SKM-1 (cell line): ENCODE measurements around the gene IGSF21.

Experiments used
- DNase-seq: peaks from one replicate; lab custom pipeline; 2025; ENCODE audit not compliant: unreplicated experiment; lab: John Stamatoyannopoulos, UW

IGSF21 gene

DNA sequence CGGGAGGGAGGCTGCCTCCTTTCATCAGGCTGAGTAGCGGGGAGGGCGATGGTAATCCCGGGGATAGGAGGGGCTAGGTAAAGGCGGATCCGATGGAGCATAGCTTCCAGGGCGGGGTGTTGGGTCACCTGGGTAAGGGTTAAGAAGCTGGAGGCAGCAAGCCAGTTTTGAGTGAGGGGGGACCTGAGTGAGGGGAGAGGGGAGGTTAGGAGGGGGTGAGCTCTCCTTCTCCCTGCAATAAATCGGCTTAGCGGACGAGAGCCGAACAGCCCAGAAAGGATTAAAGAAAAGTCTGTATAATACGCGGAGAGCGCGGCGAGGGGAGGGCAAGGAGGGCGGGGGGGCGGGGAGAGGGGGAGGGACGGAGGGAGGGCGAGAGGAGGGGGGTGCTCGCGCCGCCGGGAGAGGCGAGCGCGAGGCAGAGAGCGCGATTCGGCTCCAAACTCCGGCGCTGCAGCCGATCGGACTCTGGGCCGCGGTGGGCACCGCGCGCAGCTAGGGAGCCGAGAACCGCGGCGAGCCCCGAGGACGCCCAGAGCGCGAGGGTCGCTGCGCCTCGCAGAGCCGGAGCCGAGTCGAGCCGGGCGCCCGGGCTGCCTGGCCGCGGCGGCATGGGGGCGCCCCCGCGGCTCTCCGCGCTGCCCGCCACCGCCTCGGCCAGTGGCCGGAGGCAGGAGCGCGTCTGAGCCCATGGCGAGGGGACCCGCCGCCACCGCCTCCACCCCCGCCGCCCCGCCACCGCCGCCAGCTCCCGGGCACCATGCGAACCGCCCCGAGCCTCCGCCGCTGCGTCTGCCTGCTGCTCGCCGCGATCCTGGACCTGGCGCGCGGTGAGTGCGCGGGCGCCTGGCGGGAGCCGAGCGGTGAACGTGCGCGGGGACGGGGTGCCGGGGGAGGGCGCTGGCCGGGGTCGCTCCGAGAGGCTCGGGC lies at the start of gene IGSF21:
TSS of gene IGSF21 (plus strand) at position 430 of the 930 bp plus-strand sequence. CDS start at position 761, 331 bp downstream.
- DNase-seq, result no peak

DNA sequence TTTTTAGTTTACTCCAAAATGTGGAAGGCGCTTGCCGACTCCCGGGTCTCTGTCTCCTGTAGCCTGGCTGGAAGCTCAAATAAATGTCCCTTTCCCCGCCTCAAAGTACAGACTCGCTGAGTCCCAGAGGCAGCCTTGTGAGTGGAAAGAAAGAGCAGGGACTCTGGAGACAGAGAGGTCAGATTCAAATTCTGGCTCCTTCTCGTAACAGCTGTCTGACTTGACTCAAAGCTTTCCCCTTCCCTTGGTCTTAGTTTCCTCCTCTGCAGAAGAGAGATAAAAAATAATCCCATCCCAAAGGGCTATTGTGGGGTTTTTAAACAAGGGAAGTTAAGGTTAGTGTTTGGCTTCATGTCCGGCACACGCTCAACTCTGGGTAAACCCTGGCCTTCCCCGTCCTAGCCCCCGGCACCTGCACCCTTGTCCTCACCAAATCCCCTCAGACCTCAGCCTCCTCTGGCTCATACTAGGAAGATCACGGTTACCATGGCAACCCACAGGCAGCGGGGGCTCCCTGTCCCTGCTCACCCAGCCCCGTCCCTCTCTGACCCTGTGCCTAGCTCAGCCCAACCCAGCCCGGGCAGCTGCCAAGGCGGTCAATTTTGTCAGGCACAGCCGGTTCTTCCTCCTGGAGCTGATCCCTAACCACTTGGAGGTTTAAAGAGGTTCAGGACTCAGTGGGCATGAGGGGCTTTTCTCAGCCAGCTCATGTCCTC lies 49.2 kb upstream of the IGSF21 start:
- DNase-seq, result no peak

GRCh38 chr1:18058981-18059605 lies 48.5 kb upstream of the IGSF21 start:
- no peak for DNase-seq

- no peak for DNase-seq
These were observed 47.2 kb upstream of the IGSF21 start for GRCh38 chr1:18060366-18060765.

- no peak for DNase-seq
These were observed 45.4 kb upstream of the IGSF21 start for GRCh38 chr1:18062185-18062584.

DNA sequence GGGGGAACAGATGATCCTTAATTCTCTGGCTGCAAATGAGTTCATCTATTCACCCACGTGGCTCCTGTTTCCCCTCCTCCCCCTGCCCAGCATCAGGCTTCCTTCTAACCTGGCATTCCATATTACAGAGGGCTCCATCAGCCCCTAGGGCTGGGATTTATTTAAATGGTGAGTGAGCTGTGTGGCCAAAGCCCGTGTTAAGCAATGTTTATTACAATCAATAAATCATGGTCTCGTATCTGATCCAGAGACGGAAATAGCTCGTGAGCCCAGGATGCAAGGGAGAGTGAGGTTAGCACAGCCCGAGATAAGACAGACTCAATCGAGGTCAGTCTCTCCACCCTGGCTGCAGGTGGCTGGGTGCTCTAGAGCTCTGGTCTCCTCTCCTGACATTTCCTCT lies 43.1 kb upstream of the IGSF21 start:
- DNase-seq, result no peak

DNA sequence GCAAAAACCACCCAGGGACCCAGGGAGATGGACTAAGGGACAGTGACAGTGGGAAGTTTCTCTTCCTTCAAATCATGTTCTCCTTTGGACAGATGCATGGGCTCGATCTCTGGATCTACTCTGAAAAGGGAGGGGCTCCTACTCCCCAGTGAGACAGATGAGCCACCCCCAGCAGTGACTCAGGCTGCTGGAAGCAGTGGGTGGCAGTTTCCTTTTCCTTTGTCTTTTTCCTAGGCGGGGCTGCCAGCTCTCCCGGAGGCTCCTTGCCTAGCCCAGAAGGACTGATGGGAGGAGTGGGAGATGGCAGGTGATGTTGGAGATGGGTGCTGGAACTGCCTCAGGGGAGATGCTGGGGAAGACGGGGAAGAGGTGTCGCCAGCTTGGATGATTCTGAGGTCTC lies 41.0 kb upstream of the IGSF21 start:
- no peak for DNase-seq

- DNase-seq, result no peak
These were observed 37.7 kb upstream of the IGSF21 start for GRCh38 chr1:18069903-18070302.

DNA sequence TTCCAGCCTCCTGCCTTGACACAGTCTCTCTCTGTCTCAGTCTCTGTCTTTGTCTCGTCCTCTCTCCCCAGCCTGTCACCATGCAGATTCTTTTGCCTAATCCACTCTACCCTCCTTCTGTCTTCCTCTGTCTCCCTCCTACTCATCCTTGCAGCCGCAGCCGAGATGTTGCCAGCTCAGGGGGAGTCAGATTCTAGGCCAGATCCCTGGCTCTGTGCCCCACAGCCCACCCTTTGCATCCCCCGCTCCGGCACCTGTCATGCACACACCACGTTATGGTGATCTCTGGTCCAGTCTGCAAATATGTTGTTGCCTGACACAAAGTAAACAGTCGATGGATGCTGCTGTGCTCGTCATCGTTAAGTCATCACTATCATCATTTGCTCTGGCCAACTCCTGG lies 35.5 kb upstream of the IGSF21 start:
- no peak for DNase-seq

GRCh38 chr1:18073066-18073642 lies 34.4 kb upstream of the IGSF21 start:
- no peak for DNase-seq

DNA sequence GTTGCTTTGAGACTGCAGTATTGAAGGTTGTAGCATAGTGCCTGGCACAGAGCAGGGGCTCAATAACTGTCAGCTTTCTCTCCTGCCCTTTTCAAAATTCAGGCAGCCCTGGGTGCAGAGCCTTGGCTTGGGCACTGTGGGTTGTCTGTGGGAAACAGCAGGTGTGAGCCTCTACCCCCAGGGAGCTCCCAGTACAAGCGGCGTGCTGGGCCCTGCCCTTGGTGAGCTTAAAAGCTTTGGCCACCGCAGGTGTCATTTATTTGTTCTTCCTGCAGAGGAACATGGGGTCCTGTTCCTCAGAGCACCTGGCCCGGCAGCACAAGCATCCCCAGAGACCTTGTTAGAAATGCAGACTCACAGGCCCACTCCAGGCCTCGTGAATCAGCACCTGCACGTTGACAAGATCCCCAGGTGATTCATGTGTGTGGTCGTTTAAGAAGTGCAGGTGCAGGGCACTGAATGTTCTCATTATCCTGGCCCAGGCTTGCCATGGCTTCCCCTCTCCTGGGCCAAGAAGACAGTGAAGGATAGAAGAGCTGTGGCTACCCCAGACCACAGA lies 29.9 kb upstream of the IGSF21 start:
- no peak for DNase-seq

DNA sequence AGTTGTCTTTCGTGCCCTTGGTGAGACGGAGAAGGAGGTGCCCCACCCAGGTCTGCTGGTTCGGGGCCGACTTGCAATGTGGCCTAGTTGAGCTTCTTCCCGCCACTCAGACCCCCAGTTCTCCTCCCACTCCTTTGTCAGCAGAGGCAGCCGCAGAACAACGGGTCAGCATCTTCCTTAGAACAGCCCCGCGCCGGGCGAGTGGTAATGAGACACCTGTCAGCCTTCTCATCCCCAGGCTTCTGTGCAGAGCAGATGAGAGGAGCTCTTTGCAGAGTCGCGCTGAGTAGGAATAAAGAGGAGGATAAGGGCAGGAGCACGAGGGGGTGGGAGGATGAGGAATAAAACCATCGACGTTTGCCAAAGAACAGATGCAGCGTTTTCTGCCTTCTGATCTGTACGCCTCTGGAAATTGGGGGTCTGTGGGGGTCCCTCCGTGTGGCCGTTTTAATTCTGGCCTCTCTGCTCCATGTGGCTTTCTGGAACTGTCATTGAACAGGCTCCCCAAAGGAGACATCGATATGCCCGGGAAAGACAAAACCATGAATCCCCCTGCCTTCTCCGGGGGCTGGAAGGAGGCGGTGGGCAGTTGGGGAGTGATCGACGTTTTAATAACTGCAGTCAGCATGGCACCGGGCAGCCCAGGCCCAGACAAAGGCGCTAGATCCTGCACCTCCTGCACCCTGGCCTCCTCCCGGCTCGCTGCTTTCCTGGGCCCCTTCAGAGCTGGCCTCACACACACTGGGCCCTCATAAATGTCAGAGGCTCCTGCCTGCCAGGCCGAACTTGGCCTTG lies 27.5 kb upstream of the IGSF21 start:
- DNase-seq, result no peak

GRCh38 chr1:18085387-18086074 lies 22.1 kb upstream of the IGSF21 start:
- no peak for DNase-seq

DNA sequence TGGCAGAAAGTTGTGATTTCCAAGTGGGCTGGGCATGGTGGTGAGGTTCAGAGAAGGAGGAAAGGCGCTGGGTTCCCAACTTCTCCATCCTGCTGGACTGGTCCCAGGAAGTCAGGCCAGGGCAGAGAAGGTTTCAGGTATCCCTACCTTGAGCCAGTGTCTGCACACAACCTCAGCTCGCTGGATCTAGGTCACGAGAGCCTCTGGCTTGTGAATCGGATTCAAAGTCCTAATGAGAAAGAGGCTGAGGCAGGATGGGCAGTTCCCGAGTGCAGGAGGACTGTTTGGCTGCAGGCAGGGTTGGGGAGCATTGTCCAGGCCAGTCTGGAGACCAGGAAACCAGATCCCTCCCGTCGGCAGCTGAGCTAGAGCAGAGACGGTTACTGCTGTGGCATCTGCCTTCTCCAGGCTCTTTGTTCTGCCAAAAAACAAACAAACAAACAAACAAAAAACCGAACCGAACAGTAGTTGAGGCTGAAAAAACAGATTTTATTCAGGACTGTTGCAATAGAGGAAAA lies 19.5 kb upstream of the IGSF21 start:
- no peak for DNase-seq

- DNase-seq, result no peak
These were observed 18.1 kb upstream of the IGSF21 start for GRCh38 chr1:18089488-18089887.

- no peak for DNase-seq
These were observed 17.0 kb upstream of the IGSF21 start for GRCh38 chr1:18090636-18091035.

- no peak for DNase-seq
These were observed 15.7 kb upstream of the IGSF21 start for GRCh38 chr1:18091660-18092446.

DNA sequence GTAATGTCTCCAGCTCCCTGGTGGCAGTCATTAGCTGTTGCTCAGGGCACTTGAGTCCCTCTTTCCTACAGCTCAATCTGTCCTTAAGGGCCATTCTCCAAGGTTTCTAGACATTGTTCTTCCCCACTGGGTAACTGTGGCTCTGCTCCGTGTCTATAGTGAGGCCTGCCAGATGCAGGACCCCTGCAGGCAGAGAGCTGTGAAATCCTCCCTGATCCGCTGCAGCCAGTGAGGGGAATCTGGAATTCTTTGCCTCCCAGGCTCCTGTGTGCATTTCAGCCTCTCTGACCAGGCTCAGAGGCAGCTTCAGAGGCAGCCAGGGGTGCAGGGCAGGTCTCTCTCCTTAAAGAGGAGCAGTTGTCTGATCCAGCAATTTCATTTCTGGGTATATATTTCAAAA lies 14.4 kb upstream of the IGSF21 start:
- DNase-seq, result no peak

DNA sequence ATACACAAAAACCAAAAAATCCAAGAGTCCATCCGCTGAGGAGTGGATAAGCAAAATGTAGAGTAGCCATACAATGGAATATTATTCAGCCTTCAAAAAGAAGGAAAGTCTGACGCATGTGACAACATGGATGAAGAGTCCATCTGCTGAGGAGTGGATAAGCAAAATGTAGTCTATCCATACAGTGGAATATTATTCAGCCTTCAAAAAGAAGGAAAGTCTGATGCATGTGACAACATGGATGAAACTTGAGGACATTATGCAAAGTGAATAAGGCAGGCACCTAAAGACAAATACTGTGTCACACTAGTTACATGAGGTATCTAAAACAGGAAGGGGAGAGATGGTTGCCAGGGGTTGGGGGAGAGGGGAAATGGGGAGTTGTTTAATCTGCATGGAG lies 14.0 kb upstream of the IGSF21 start:
- no peak for DNase-seq
